Stomach (tissue), 4 donors: ENCODE measurements around the gene NRCAM.

Experiments
- EP300 ChIP-seq: sonication (generic); formaldehyde crosslinking; IDR thresholded peaks from one replicate; pipeline ENCODE4 v1.6.1; 2017; ENCODE audit warnings: antibody characterized with exemption
- POLR2AphosphoS5 ChIP-seq, 3 donors: sonication (generic); formaldehyde crosslinking; IDR thresholded peaks; one replicate each; pipeline ENCODE4 v1.6.1; 2016; ENCODE audit warnings: antibody characterized with exemption in 3 of 3

DNA sequence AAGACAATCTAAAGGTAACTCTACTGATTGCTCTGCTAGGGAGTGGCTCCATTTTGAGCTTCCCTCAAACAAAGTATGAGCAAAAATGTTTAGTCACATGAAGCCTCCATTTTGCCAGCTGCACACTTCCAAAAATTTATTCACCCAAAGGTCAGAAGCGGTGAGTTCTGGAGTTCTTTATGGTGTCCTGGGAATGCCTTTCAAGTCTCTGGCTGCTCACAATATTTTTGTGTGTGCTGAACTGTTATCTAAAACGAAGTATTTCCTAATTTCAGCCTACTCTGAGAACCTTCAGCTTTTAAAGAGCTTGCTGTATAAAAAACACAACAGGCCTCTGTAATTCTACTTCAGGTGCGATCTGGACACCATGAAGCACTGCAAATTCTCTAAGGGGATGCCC is 15.6 kb downstream of the NRCAM start:
- TF ChIP-seq POLR2AphosphoS5 (IDR thresholded peaks at IDR 0.05) (no peak), EP300 (no peak)
